Fibroblast of lung (primary cell): Measurements from ENCODE around the gene CACFD1.

Experiments
- CTCF ChIP-seq, 2 donors: IDR thresholded peaks in 1 of 2; conservative IDR thresholded peaks in 1 of 2; 1 replicate in 1 of 2; 2 replicates in 1 of 2; pipeline ENCODE4 v1.5.1; 2011 to 2012; ENCODE audit warnings: low read length in 2 of 2, control low read depth in 1 of 2, inconsistent platforms in 1 of 2, low read depth in 1 of 2, mild to moderate bottlenecking in 1 of 2
- EZH2 ChIP-seq: IDR thresholded peaks from 2 replicates; pipeline ENCODE4 v1.5.1; 2012; ENCODE audit warnings: low read length, control low read depth, mild to moderate bottlenecking; ENCODE audit errors: missing control alignments

GRCh38 chr9:133449760-133450159 is 10.0 kb upstream of the CACFD1 start:
- TF ChIP-seq CTCF (conservative IDR thresholded peaks at IDR 0.05 in 1 of 2, IDR thresholded peaks at IDR 0.05 in 1 of 2; ENCODE audit: low read depth in 1 of 2, low read length in 2 of 2) (no peak), EZH2 (no peak)
